SU-DHL-6 (cell line): ENCODE results near the gene ELFN2.

Experiments
- H2AFZ ChIP-seq: fragments of 200-600 bp; sonication (generic); 2 replicates; pipeline ENCODE4 v1.6.1; 2014; ENCODE audit warnings: low read depth, mild to moderate bottlenecking, moderate library complexity, mixed read lengths, antibody characterized with exemption, low read length; ENCODE audit not compliant: severe bottlenecking
- H3F3A ChIP-seq: fragments of 200-600 bp; shearing (Covaris generic); 2 replicates; pipeline ENCODE4 v1.6.0; 2016; ENCODE audit warnings: antibody characterized with exemption, mild to moderate bottlenecking; ENCODE audit not compliant: insufficient read depth
- H3K27ac ChIP-seq: fragments of 200-600 bp; sonication (generic); 2 replicates; pipeline ENCODE4 v1.5.1; 2016; ENCODE audit warnings: low read depth, mild to moderate bottlenecking, low read length, moderate library complexity, mixed read lengths
- H3K27me3 ChIP-seq: fragments of 200-600 bp; sonication (generic), shearing (Covaris generic); 2 replicates; pipeline ENCODE4 v1.6.0; 2014; ENCODE audit warnings: mild to moderate bottlenecking, low read length
- H3K36me3 ChIP-seq: fragments of 200-600 bp; sonication (generic); 2 replicates; pipeline ENCODE4 v1.6.1; 2014; ENCODE audit warnings: mild to moderate bottlenecking, low read length, mixed read lengths
- H3K4me2 ChIP-seq: fragments of 300-600, 200-600 bp; shearing (Covaris generic), sonication (generic); 2 replicates; pipeline ENCODE4 v1.6.0; 2014; ENCODE audit warnings: low read length, low read depth, mild to moderate bottlenecking; ENCODE audit not compliant: poor library complexity, severe bottlenecking
- H3K4me3 ChIP-seq: fragments of 200-600 bp; sonication (generic); 2 replicates; pipeline ENCODE4 v1.5.1; 2014; ENCODE audit warnings: antibody characterized with exemption, low read length, mild to moderate bottlenecking, mixed read lengths; ENCODE audit not compliant: insufficient read depth, poor library complexity, severe bottlenecking
- H3K79me2 ChIP-seq: fragments of 200-600 bp; sonication (generic); 2 replicates; pipeline ENCODE4 v1.6.1; 2014; ENCODE audit warnings: mild to moderate bottlenecking, low read length, moderate library complexity; ENCODE audit not compliant: insufficient read depth
- H3K9ac ChIP-seq: fragments of 200-600 bp; sonication (generic); 2 replicates; pipeline ENCODE4 v1.7.0; 2014; ENCODE audit warnings: mild to moderate bottlenecking, low read length
- H3K9me2 ChIP-seq: fragments of 200-600 bp; sonication (generic); replicated peaks from 2 replicates; pipeline ENCODE4 v1.6.1; 2014; ENCODE audit warnings: low read length; ENCODE audit not compliant: insufficient read depth
- H3K9me3 ChIP-seq: fragments of 200-600 bp; sonication (generic); 2 replicates; pipeline ENCODE4 v1.6.1; 2014; ENCODE audit warnings: low read length, mixed read lengths; ENCODE audit not compliant: insufficient read depth
- H4K20me1 ChIP-seq: fragments of 200-600 bp; sonication (generic); 2 replicates; pipeline ENCODE4 v1.6.1; 2014; ENCODE audit warnings: low read depth, mild to moderate bottlenecking, antibody characterized with exemption, low read length, moderate library complexity, mixed read lengths
- EZH2phosphoT487 ChIP-seq: fragments of 200-600 bp; sonication (generic), shearing (Covaris generic); conservative IDR thresholded peaks from 2 replicates; pipeline ENCODE4 v1.6.1; 2018; ENCODE audit warnings: mild to moderate bottlenecking, antibody characterized with exemption, low read length, moderate library complexity, mixed read lengths
- TF ChIP-seq, protein P1 (sequence below): fragments of 200-600 bp; sonication (generic); IDR thresholded peaks from one replicate; pipeline ENCODE4 v1.5.1; 2017; ENCODE audit warnings: antibody characterized with exemption, mild to moderate bottlenecking, low read length, moderate library complexity; ENCODE audit not compliant: insufficient read depth, poor library complexity, severe bottlenecking

ELFN2 gene

DNA sequence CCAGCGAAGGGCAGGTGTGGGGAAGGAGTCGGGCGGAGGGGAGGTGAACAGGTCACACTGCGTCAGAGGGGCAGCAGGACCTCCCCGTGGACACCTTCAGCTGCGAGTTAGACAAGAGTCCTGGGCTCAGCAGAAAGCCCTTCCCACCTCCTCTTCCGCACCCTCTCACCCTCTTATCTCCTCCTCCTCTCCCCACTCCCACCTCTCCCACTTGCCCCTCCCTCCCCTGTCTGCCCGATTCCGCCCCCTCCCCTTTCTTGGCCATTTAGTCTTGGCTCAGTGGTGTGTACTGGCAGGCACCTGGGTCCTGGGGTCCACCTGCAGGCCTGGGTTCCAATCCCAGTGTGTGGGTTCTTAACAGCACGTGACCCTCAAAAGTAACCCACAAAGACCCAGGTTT lies 107.8 kb downstream of the ELFN2 start:
- H4K20me1 ChIP-seq, result no peaks in the 10 kb centered on the region
- H3K9ac ChIP-seq, result no peak overlapping the region
- no peak overlapping the region for H2AFZ ChIP-seq
- H3K9me3 ChIP-seq, result no peaks in the 10 kb centered on the region
- no peaks in the 10 kb centered on the region for H3K79me2 ChIP-seq
- no peaks in the 10 kb centered on the region for H3K27me3 ChIP-seq
- H3F3A ChIP-seq, result no peaks in the 10 kb centered on the region
- TF ChIP-seq, protein P1, sequence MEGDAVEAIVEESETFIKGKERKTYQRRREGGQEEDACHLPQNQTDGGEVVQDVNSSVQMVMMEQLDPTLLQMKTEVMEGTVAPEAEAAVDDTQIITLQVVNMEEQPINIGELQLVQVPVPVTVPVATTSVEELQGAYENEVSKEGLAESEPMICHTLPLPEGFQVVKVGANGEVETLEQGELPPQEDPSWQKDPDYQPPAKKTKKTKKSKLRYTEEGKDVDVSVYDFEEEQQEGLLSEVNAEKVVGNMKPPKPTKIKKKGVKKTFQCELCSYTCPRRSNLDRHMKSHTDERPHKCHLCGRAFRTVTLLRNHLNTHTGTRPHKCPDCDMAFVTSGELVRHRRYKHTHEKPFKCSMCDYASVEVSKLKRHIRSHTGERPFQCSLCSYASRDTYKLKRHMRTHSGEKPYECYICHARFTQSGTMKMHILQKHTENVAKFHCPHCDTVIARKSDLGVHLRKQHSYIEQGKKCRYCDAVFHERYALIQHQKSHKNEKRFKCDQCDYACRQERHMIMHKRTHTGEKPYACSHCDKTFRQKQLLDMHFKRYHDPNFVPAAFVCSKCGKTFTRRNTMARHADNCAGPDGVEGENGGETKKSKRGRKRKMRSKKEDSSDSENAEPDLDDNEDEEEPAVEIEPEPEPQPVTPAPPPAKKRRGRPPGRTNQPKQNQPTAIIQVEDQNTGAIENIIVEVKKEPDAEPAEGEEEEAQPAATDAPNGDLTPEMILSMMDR, result no peak
- no peak for TF ChIP-seq EZH2phosphoT487
- no peaks in the 10 kb centered on the region for H3K36me3 ChIP-seq
- no peak overlapping the region for H3K27ac ChIP-seq
- no peak overlapping the region for H3K4me2 ChIP-seq
- H3K4me3 ChIP-seq, result no peak overlapping the region
- H3K9me2 ChIP-seq, result no peaks in the 10 kb centered on the region

DNA sequence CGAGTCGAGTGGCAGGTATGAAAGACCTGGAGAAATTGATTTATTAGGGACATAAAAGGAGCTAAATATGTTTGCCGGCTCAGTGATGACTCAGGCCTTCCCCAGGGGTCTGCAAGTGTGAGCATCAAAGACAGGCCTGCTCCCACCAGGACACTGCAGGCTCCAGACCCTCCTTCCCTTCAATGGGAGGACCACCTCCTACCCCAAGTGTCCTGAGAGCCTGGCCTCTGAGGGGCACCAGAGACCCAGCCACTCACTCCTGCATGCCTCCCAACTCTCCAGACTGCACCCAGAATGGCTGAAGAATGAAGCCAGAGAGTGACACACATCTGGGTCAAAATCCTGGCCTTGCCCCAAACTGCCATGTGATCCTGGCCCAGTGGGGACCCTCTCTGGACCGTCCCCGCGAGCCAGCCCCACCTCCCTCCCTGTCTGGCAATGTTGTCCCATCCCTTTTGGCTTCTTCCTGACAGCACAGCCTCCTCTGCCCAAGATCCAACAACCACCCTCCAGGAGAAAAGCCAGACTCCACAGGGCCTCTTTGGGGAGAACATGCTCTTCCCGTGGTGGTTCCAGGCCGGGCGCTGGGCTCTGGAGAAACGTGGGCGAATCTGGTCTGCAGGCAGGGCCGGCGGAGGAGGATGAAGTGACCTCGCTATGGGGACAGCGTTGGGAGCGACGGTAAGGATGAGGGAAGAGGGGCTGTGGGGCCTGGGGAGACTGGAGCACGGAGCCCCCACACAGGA lies 108.7 kb downstream of the ELFN2 start:
- no peaks in the 10 kb centered on the region for H3F3A ChIP-seq
- no peaks in the 10 kb centered on the region for H3K79me2 ChIP-seq
- no peak overlapping the region for H3K9ac ChIP-seq
- H3K9me3 ChIP-seq, result no peaks in the 10 kb centered on the region
- no peaks in the 10 kb centered on the region for H4K20me1 ChIP-seq
- H3K9me2 ChIP-seq, result no peaks in the 10 kb centered on the region
- H3K36me3 ChIP-seq, result no peaks in the 10 kb centered on the region
- H2AFZ ChIP-seq, result no peak overlapping the region
- no peak overlapping the region for H3K4me3 ChIP-seq
- no peaks in the 10 kb centered on the region for H3K27me3 ChIP-seq
- H3K27ac ChIP-seq, result no peak overlapping the region
- no peak overlapping the region for H3K4me2 ChIP-seq
- no peak for TF ChIP-seq EZH2phosphoT487
- TF ChIP-seq, protein P1, result no peak
